ENCODE measurements around the gene GTF2I. TPM values are rescaled to one million over a fixed set of nuclear protein-coding genes. Genes with fewer than 3 reads are reported as not detected.
A peak's percentile ranks its signal among the peaks of the same experiment; 100 is the strongest.
"Not testable (repeated sequence)": the region's sequence is repeated elsewhere in the genome, so short reads cannot be mapped to it uniquely, and the experiment has no call there.

The GTF2I gene
- total RNA-seq, 2 experiments from 2014 or later: 156 TPM

DNA sequence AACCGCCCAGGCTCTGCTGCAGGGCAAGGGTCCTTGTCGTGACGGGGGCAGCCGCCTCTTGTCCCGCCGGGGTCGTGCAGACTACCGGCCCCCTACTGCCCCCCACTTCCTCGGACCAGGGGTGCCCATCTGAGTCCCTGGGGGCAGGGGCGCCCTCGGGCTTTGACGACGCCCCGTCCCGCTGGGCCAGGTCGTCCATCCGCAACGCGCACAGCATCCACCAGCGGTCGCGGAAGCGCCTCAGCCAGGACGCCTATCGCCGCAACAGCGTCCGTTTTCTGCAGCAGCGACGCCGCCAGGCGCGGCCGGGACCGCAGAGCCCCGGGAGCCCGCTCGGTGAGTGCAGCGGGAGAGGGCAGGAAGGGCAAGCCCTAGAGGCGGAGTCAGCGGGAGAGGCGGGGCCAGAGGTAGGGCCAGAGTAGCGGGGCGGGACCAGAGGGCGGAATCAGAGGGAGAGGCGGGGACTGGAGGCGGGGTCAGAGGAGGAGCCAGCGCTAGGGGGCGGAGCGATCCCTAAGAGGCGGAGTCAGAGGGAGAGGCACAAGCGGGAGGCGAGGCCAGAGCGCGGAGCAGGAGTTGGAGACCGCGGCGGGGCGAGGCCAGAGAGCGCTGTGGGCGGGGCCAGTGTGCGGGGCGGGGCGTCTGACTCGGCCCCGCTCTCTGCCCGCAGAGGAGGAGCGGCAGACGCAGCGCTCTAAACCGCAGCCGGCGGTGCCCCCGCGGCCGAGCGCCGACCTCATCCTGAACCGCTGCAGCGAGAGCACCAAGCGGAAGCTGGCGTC lies 131.0 kb downstream of the GTF2I start:
- H3K27ac Mint-ChIP-seq; intact Hi-C loops (cut with micrococcal nuclease); POLR2A ChIA-PET; H3K4me3 Mint-ChIP-seq; CTCF ChIA-PET; H3K9me3 Mint-ChIP-seq; H3K27me3 Mint-ChIP-seq; H3K4me1 Mint-ChIP-seq (ENCODE audit: low read depth); H3K36me3 Mint-ChIP-seq (ENCODE audit: low read depth): not testable (repeated sequence)
- DNase-seq (peak; percentile 94), ATAC-seq (peak; percentile 98)

DNA sequence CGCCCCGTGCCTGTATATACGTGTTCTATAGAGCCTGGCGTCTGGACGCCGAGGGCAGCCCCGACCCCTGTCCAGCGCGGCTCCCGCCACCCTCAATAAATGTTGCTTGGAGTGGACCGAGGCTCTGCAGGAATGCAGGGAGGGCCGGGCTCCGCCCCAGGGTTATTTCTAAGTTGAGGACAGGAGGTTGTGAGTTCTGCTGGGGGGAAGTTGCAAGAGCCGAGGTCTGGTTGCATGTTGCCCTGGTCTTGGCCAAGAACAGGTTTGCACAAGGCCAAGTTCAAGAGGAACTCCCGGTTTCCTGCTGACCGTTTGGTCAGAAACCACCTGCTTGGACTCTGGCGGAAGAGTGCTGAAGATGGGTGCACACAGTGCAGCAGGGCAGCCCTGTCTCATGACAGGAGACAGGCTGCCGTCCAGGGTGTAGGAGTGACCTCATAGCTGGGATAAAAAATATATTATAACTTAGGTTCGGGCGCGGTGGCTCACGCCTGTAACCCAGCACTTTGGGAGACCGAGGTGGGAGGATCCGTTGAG lies 131.8 kb downstream of the GTF2I start:
- H3K4me1 Mint-ChIP-seq (ENCODE audit: low read depth); H3K27me3 Mint-ChIP-seq; CTCF ChIA-PET; H3K4me3 Mint-ChIP-seq; H3K27ac Mint-ChIP-seq; H3K36me3 Mint-ChIP-seq (ENCODE audit: low read depth); intact Hi-C loops (cut with micrococcal nuclease); ATAC-seq; H3K9me3 Mint-ChIP-seq; DNase-seq; POLR2A ChIA-PET: not testable (repeated sequence)

DNA sequence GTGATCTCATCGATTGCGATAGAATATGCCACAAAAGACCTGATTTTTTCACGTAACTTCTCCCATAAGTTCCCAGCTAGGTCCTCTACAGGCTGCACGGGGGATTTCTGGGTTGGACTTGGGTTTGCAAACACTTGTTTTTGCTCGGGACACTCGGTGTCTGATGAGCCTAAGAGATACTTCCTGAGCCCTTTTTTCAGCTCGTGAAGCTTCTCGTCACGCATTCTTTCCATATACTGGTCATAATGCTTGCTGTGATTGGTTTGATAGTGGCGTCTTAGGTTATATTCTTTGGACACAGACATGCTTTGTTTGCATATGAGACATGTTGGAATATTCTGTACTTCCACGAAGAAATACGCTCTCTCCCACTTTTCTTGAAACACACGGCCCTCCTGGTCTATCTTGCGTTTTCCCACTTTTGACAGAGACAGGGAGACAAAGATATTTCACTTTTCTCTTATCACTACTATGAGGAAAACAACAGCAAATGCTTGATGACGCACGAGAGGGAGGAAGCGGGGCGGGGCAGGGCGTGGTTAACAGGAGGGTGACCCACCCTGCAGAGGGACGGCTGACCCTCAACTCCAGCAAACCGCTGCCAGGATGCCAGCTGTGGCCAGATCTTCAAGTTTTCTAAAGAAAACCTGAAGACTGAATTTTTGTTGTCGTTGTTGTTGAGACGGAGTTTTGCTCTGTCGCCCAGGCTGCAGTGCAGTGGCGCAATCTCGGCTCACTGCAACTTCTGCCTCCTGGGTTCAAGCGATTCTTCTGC lies 140.5 kb downstream of the GTF2I start:
- DNase-seq (peak; percentile 2), ATAC-seq (peak; percentile 5)
- H3K27me3 Mint-ChIP-seq; H3K4me1 Mint-ChIP-seq (ENCODE audit: low read depth); POLR2A ChIA-PET; H3K36me3 Mint-ChIP-seq (ENCODE audit: low read depth); H3K27ac Mint-ChIP-seq; H3K4me3 Mint-ChIP-seq; intact Hi-C loops (cut with micrococcal nuclease); H3K9me3 Mint-ChIP-seq; CTCF ChIA-PET: not testable (repeated sequence)

GRCh38 chr7:74798644-74799043 lies 141.1 kb downstream of the GTF2I start:
- H3K4me1 Mint-ChIP-seq (ENCODE audit: low read depth); intact Hi-C loops (cut with micrococcal nuclease); H3K36me3 Mint-ChIP-seq (ENCODE audit: low read depth); H3K4me3 Mint-ChIP-seq; CTCF ChIA-PET; POLR2A ChIA-PET; H3K27ac Mint-ChIP-seq; H3K27me3 Mint-ChIP-seq; H3K9me3 Mint-ChIP-seq: not testable (repeated sequence)
- ATAC-seq: peak; percentile 46
- DNase-seq: peak; percentile 20

Other genes starting within 250 kb of the GTF2I start
- 1 to 10 TPM; 1.2 to 1.4 TPM for gene GTF2IRD1, start 203.8 kb upstream of the GTF2I start, total RNA-seq
- 1 to 10 TPM; 2.2 to 2.4 TPM for gene NCF1, start 116.3 kb downstream of the GTF2I start, total RNA-seq
- gene GTF2IRD2, start 193.9 kb downstream of the GTF2I start, total RNA-seq: 1 to 10 TPM; 2.8 to 4.1 TPM